ENCODE results near the gene CR2.
"Not testable (repeated sequence)": the region's sequence is repeated elsewhere in the genome, so short reads cannot be mapped to it uniquely, and the experiment has no call there.

The CR2 gene

GRCh38 chr1:207444514-207445217 is 9.5 kb upstream of the CR2 start:
- DNase-seq (ENCODE audit: low spot score), result no peak

DNA sequence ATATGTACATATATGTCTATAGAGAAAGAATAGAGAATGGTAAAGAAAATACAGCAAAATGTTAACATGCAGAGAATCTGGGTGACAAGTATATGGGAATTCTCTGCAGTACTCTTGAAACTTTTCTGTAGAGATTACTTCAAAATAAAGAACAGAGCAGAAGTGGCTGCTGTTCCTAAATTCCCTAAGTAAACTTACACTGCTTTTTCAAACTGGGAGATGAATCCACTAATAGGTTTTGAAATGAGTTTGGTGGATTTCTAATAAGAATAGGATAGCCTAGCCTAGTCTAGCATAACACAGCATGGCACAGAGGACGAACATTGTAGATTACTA is 450 bp upstream of the CR2 start:
- no peak for DNase-seq (ENCODE audit: low spot score)

DNA sequence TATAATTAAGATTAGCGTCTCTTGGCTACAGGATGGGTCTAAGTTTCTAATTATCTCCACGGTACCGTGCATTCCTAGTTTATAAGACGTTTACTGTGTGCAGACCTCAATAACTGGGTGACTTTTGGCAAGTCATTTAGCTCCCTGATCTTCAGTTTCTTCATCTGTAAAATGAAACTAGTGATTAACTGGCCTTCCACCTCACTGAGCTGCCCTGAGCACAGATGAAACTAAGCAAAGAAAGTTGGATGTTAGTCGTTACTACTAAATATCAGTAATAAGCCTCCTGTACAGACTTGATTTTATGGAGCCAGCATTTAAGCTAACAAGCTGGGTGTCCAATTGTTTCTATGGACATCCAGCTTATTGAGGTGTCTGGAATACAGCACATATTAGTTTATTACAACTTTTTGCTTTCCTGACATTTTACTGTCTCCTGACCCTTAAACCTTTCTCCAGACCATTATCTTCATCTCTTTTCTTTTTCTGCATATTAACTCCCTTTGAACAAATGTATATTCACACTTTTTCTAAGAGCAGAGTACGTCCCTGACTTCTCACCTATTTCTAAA is 1.1 kb downstream of the CR2 start:
- DNase-seq (ENCODE audit: low spot score), result no peak

- DNase-seq (ENCODE audit: low spot score), result no peak
Observed at GRCh38 chr1:207458414-207458813, 4.3 kb downstream of the CR2 start.

- no peak for DNase-seq (ENCODE audit: low spot score)
Observed at GRCh38 chr1:207459008-207459407, 4.9 kb downstream of the CR2 start.

- DNase-seq (ENCODE audit: low spot score), result no peak
Observed at GRCh38 chr1:207461649-207462048, 7.5 kb downstream of the CR2 start.

- no peak for DNase-seq (ENCODE audit: low spot score)
Observed at GRCh38 chr1:207462535-207462934, 8.4 kb downstream of the CR2 start.

GRCh38 chr1:207463021-207463420 is 8.9 kb downstream of the CR2 start:
- peak; percentile 15 for DNase-seq (ENCODE audit: low spot score)

- no peak for DNase-seq (ENCODE audit: low spot score)
Observed at GRCh38 chr1:207463571-207463970, 9.4 kb downstream of the CR2 start.

GRCh38 chr1:207470927-207471326 is 16.8 kb downstream of the CR2 start:
- DNase-seq (ENCODE audit: low spot score), result no peak

DNA sequence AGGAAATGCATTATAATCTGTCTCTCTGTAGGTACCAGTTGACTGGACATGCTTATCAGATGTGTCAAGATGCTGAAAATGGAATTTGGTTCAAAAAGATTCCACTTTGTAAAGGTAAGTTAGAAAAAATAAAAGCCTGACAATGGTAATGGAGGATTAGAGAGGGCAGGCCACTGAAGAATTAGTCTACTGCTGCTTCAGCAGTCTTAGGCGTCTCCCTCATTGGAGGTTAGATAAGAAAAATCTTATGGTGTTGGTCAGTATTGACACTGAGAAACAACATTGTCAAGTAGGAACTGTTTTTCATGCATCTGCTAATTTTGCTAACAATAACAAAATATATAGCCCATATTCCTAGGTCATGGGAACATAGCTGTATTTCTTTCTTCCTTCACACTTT is 20.1 kb downstream of the CR2 start:
- no peak for DNase-seq (ENCODE audit: low spot score)

GRCh38 chr1:207486198-207486597 is 32.1 kb downstream of the CR2 start:
- no peak for DNase-seq (ENCODE audit: low spot score)

- DNase-seq (ENCODE audit: low spot score), result no peak
Observed at GRCh38 chr1:207487636-207488035, 33.5 kb downstream of the CR2 start.

DNA sequence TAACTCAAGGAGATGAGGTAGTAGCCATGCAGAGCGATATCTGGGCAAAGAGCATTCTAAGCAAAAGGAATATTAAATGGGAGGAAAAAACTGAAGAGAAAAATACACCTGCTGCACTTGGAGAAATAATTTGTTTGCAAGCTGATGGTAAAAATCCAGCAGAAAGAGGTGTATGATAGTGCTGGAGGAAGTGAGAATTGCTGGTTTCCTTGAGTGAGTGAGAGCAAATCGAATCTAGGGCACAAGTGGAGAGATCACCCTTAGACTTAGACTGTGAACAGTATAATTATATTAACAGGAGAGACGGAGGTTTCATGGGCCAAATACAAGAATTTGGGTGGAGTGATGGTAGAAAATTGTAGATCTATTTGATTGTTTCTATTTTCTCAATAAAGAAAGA is 39.1 kb downstream of the CR2 start:
- DNase-seq (ENCODE audit: low spot score), result no peak

DNA sequence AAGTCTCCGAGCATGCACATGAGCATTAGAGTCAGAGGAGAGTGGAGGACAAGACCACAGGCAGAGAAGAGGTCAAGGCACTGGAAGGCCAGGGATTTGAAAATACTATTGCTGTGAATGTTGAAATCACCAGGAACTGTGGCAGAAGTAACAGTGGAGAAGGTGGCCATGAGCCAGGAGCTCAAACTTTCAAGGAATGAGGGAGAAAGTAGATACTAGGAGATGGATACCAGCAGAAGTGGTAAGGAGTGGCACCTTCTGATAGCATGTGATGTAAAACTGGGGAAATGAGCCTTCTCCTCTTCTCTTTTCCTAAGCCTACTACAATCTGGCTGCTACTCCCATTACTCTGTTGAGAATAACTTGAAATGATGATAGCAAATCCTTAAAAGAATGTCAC is 40.0 kb downstream of the CR2 start:
- DNase-seq (ENCODE audit: low spot score), result no peak

DNA sequence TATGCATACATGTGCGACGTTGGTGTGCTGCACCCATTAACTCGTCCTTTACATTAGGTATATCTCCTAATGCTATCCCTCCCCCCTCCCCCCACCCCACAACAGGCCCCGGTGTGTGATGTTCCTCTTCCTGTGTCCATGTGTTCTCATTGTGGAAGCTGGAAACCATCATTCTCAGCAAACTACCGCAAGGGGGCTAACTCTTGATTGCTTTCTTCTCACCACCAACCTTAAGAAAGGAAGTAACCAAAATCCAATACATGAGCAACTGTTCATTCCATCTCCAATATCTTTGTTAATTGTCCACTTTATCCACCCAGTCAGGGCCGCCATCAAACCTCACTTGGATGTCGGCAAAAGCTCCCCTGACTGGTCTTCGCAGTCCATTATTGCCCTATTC is 41.2 kb downstream of the CR2 start:
- DNase-seq (ENCODE audit: low spot score), result not testable (repeated sequence)

- DNase-seq (ENCODE audit: low spot score), result no peak
Observed at GRCh38 chr1:207495801-207496792, 42.0 kb downstream of the CR2 start, which contains the start of gene CR1. TSS of gene CR1 (plus strand) at chr1:207496157. CDS start at chr1:207496268, 111 bp downstream.

GRCh38 chr1:207497941-207498340 is 43.8 kb downstream of the CR2 start:
- DNase-seq (ENCODE audit: low spot score), result no peak

DNA sequence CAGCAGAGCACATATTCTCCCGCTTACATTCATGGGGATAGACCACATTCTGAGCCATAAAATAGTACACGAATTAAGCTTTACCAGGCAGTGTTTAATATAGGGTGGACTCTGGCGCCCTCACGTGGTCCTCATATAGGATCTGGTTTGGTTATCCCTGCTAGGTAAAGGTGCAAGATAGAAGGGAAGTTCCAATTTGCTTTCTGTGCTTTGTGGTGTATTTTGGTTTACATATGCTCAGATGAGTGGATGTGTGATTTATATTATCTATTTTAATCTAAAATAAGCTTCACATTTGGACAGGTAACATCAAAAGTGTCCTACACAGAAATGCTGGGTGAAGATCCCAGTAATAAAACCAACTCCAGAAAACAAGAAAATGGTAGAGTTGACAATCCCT is 45.4 kb downstream of the CR2 start:
- peak; percentile 56 for DNase-seq (ENCODE audit: low spot score)

GRCh38 chr1:207500306-207500705 is 46.2 kb downstream of the CR2 start:
- DNase-seq (ENCODE audit: low spot score), result no peak

DNA sequence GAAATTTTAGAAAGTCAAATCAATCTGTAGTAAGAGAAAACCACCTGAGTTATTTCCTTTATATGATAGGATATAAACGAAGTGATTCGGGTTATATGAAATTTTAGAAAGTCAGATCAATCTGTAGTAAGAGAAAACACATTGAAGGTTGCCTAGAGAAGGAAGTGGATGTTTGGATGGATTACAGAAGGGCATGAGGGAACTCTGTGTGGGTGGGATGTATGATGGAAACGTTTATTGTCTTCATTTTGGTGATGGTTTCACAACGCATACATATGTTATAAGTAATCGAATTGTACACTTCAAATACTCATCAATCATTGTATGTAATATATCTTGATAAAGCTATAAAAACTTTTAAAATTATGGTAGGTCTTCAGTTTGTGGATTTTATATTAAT is 46.9 kb downstream of the CR2 start:
- DNase-seq (ENCODE audit: low spot score), result no peak

- no peak for DNase-seq (ENCODE audit: low spot score)
Observed at GRCh38 chr1:207502726-207503125, 48.6 kb downstream of the CR2 start.

GRCh38 chr1:207503950-207504349 is 49.8 kb downstream of the CR2 start:
- DNase-seq (ENCODE audit: low spot score), result no peak

Measured in COLO829 (cell line).